SK-N-SH (cell line): ENCODE results near the gene SZT2. TPM values are rescaled to one million over a fixed set of nuclear protein-coding genes. Genes with fewer than 3 reads are reported as not detected.

Experiments used
- CTCF ChIA-PET: fragments of 300-600, 350-600 bp; formaldehyde crosslinking; extraction: SDS; loops from one replicate; lab custom pipeline; 2021; lab: Yijun Ruan, JAX
- POLR2A ChIA-PET: fragments of 350-600 bp; sonication (Branson Sonifier 250); formaldehyde crosslinking; extraction: SDS; loops from one replicate; lab custom pipeline; 2020; ENCODE audit warnings: antibody characterized with exemption, inconsistent platforms; lab: Yijun Ruan, JAX
- DNase-seq: peaks from one replicate; pipeline ENCODE4 v3.0.0; 2012
- H2AFZ ChIP-seq: fragments of 200-600 bp; sonication (generic); 2 replicates; pipeline ENCODE4 v1.8.1; 2016; ENCODE audit warnings: antibody characterized with exemption, mild to moderate bottlenecking, low read depth
- H3F3A ChIP-seq: fragments of 200-600 bp; sonication (generic); replicated peaks from 2 replicates; pipeline ENCODE3; 2016; ENCODE audit warnings: antibody characterized with exemption, mild to moderate bottlenecking; ENCODE audit not compliant: insufficient read depth
- H3K27ac ChIP-seq, 2 experiments: fragments of 200-500 bp in 1 of 2; fragments of 200-600 bp in 1 of 2; sonication (Bioruptor generic) in 1 of 2; sonication (generic), shearing (Covaris generic) in 1 of 2; 2 replicates each; pipeline versions ENCODE4 v1.5.1 to v1.6.1; 2014 to 2016; ENCODE audit warnings: low read depth in 2 of 2, inconsistent platforms in 1 of 2, low read length in 1 of 2, mild to moderate bottlenecking in 1 of 2, mixed read lengths in 1 of 2
- H3K27me3 ChIP-seq: fragments of 200-600 bp; sonication (generic), shearing (Covaris generic); 2 replicates; pipeline ENCODE4 v1.6.1; 2016; ENCODE audit warnings: mixed run types; ENCODE audit not compliant: insufficient read depth
- H3K36me3 ChIP-seq, 2 experiments: fragments of 200-500 bp in 1 of 2; fragments of 200-600 bp in 1 of 2; sonication (Bioruptor generic) in 1 of 2; sonication (generic) in 1 of 2; replicated peaks in 1 of 2; 2 replicates each; pipeline versions ENCODE3 to v1.5.1; 2014 to 2016; ENCODE audit warnings: low read length in 1 of 2, mild to moderate bottlenecking in 1 of 2; ENCODE audit not compliant: insufficient read depth in 2 of 2, control insufficient read depth in 1 of 2
- H3K4me1 ChIP-seq, 2 experiments: fragments of 200-500 bp in 1 of 2; fragments of 200-600 bp in 1 of 2; sonication (Bioruptor generic) in 1 of 2; sonication (generic), shearing (Covaris generic) in 1 of 2; 2 replicates each; pipeline versions ENCODE4 v1.5.1 to v1.6.1; 2014 to 2016; ENCODE audit warnings: low read depth in 1 of 2, low read length in 1 of 2, mixed run types in 1 of 2; ENCODE audit not compliant: insufficient read depth in 2 of 2, control insufficient read depth in 1 of 2
- H3K4me2 ChIP-seq: fragments of 200-600 bp; sonication (generic), shearing (Covaris generic); 2 replicates; pipeline ENCODE4 v1.6.1; 2017; ENCODE audit warnings: mixed run types
- H3K4me3 ChIP-seq, 2 experiments: fragments of 200-500 bp in 1 of 2; fragments of 200-600 bp in 1 of 2; sonication (Bioruptor generic) in 1 of 2; sonication (generic), shearing (Covaris generic) in 1 of 2; 2 replicates each; pipeline versions ENCODE4 v1.5.1 to v1.8.1; 2014 to 2016; ENCODE audit warnings: low read depth in 2 of 2, inconsistent platforms in 1 of 2, low read length in 1 of 2, mild to moderate bottlenecking in 1 of 2, mixed read lengths in 1 of 2, moderate library complexity in 1 of 2
- H3K79me2 ChIP-seq: fragments of 200-600 bp; sonication (generic); 2 replicates; pipeline ENCODE4 v1.8.1; 2017; ENCODE audit warnings: mild to moderate bottlenecking; ENCODE audit not compliant: insufficient read depth
- H3K9ac ChIP-seq: fragments of 200-600 bp; sonication (generic); 2 replicates; pipeline ENCODE4 v1.6.1; 2017; ENCODE audit warnings: mixed run types
- H3K9me2 ChIP-seq: fragments of 200-600 bp; sonication (generic); 2 replicates; pipeline ENCODE4 v1.6.1; 2017; ENCODE audit warnings: mixed run types
- H3K9me3 ChIP-seq: fragments of 200-600 bp; sonication (generic); 2 replicates; pipeline ENCODE4 v1.6.1; 2017; ENCODE audit warnings: mixed run types, mild to moderate bottlenecking, moderate library complexity
- H4K20me1 ChIP-seq: fragments of 200-600 bp; sonication (generic); 2 replicates; pipeline ENCODE4 v1.6.1; 2017; ENCODE audit warnings: mild to moderate bottlenecking, mixed run types; ENCODE audit not compliant: insufficient read depth
- CHD2 ChIP-seq: fragments of 150-350 bp; IDR thresholded peaks from 2 replicates; pipeline ENCODE4 v1.6.1; 2018; ENCODE audit warnings: low read length; ENCODE audit not compliant: partially characterized antibody
- EZH2phosphoT487 ChIP-seq: fragments of 200-600 bp; sonication (generic); IDR thresholded peaks from 2 replicates; pipeline ENCODE4 v1.6.1; 2017; ENCODE audit warnings: low read depth, mixed run types, mild to moderate bottlenecking, antibody characterized with exemption, moderate library complexity, borderline replicate concordance
- FOXM1 ChIP-seq: IDR thresholded peaks from 2 replicates; pipeline ENCODE4 v1.4.0; 2012; ENCODE audit warnings: low read depth, mild to moderate bottlenecking
- GABPA ChIP-seq: IDR thresholded peaks from 2 replicates; pipeline ENCODE4 v1.4.0; 2012; ENCODE audit warnings: low read depth, mild to moderate bottlenecking
- MEF2A ChIP-seq: IDR thresholded peaks from 2 replicates; pipeline ENCODE4 v1.4.0; 2012; ENCODE audit warnings: low read depth, borderline replicate concordance
- NFIC ChIP-seq: IDR thresholded peaks from 2 replicates; pipeline ENCODE4 v1.4.0; 2012; ENCODE audit warnings: borderline replicate concordance
- RCOR1 ChIP-seq: fragments of 150-350 bp; IDR thresholded peaks from 2 replicates; pipeline ENCODE4 v1.6.1; 2017; ENCODE audit warnings: antibody characterized with exemption, low read length
- YY1 ChIP-seq: IDR thresholded peaks from 2 replicates; pipeline ENCODE4 v1.4.0; 2012; ENCODE audit warnings: low read depth, mild to moderate bottlenecking
- WGBS: methylation state at CpG from one replicate; pipeline ENCODE4 v1.1.6; 2017; ENCODE audit warnings: low lambda C conversion rate; 5-methylcytosine and 5-hydroxymethylcytosine counted together
- polyA plus RNA-seq, 3 experiments: library from polyadenylated mRNA; depleted of rRNA; stranded (reverse); fragments of >200 nt; gene quantifications; 2 replicates each; pipeline ENCODE4 v1.2.3, GENCODE V29; 2012
- TF ChIP-seq, protein P1 (sequence below): IDR thresholded peaks from 2 replicates; pipeline ENCODE4; 2012
- TF ChIP-seq, protein P2 (sequence below): IDR thresholded peaks from 2 replicates; pipeline ENCODE4 v1.4.0; 2012; ENCODE audit warnings: low read depth, borderline replicate concordance
- TF ChIP-seq, protein P3 (sequence below): IDR thresholded peaks from 2 replicates; pipeline ENCODE4 v1.4.0; 2012; ENCODE audit warnings: low read depth
- TF ChIP-seq, protein P4 (sequence below): fragments of 150-350 bp; IDR thresholded peaks from 2 replicates; pipeline ENCODE4 v1.6.1; 2016; ENCODE audit warnings: mild to moderate bottlenecking, low read depth, low read length
- TF ChIP-seq, protein P5 (sequence below): fragments of 150-350 bp; IDR thresholded peaks from 2 replicates; pipeline ENCODE4 v1.6.1; 2017; ENCODE audit warnings: antibody characterized with exemption, low read length, low read depth, borderline replicate concordance
- TF ChIP-seq, protein P6 (sequence below): IDR thresholded peaks from 2 replicates; pipeline ENCODE4 v1.6.1; 2012; ENCODE audit warnings: mild to moderate bottlenecking, low read depth, low read length, moderate library complexity

SZT2 gene
- polyA plus RNA-seq, 1 of the 3 experiments (the other 2 are of a cell fraction): 12.9 TPM

DNA sequence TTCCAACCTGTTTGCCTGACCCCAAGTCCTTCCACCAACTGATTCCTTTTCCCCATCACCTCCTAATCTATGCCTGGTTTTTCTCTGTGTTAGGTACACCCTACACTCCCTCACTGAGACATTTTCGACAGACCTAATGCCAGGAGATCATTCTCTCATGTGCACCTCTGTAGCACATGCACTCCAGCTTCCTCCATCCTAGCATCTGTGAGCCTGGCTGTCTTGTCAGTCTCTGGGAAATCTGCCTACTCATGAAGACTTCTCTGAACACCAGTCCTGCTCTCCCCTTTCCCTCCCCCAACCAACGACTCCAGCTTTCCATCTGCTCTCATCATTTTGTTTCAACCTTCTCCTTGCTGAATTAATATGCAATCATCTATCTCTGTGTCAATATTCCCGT, 1.1 kb upstream of the SZT2 start:
- POLR2A ChIA-PET: interaction anchor here (1.2 to 2.0 kb wide), 3 partner anchors 15 to 161 kb away, joined by 3 to 4 read pairs (median 4); partner anchors contain the start of gene CDC20
- Histone ChIP-seq H3K79me2 (peaks cover 70% of the 10 kb centered on the region), H3K9ac (peak overlapping the region; percentile 84), H3K27ac (no peak overlapping the region), H3K4me2 (peak overlapping the region; percentile 80), H4K20me1 (no peaks in the 10 kb centered on the region), H3K9me3 (no peaks in the 10 kb centered on the region), H3K27me3 (no peaks in the 10 kb centered on the region), H3K9me2 (no peaks in the 10 kb centered on the region), H3F3A (no peaks in the 10 kb centered on the region), H3K4me1 (peaks cover 15 to 19% of the 10 kb centered on the region in 2 experiments; a peak in 3 of 4 replicates), H2AFZ (no peak overlapping the region), H3K4me3 (peak overlapping the region; percentile 82 to 83), H3K36me3 (peaks cover 42 to 44% of the 10 kb centered on the region in 2 experiments)
- no peak for TF ChIP-seq EZH2phosphoT487
- TF ChIP-seq CHD2: no peak
- TF ChIP-seq, protein P1, sequence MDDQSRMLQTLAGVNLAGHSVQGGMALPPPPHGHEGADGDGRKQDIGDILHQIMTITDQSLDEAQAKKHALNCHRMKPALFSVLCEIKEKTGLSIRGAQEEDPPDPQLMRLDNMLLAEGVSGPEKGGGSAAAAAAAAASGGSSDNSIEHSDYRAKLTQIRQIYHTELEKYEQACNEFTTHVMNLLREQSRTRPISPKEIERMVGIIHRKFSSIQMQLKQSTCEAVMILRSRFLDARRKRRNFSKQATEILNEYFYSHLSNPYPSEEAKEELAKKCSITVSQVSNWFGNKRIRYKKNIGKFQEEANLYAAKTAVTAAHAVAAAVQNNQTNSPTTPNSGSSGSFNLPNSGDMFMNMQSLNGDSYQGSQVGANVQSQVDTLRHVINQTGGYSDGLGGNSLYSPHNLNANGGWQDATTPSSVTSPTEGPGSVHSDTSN: no peak
- TF ChIP-seq, protein P2, sequence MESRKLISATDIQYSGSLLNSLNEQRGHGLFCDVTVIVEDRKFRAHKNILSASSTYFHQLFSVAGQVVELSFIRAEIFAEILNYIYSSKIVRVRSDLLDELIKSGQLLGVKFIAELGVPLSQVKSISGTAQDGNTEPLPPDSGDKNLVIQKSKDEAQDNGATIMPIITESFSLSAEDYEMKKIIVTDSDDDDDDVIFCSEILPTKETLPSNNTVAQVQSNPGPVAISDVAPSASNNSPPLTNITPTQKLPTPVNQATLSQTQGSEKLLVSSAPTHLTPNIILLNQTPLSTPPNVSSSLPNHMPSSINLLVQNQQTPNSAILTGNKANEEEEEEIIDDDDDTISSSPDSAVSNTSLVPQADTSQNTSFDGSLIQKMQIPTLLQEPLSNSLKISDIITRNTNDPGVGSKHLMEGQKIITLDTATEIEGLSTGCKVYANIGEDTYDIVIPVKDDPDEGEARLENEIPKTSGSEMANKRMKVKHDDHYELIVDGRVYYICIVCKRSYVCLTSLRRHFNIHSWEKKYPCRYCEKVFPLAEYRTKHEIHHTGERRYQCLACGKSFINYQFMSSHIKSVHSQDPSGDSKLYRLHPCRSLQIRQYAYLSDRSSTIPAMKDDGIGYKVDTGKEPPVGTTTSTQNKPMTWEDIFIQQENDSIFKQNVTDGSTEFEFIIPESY: no peak
- TF ChIP-seq, protein P3, sequence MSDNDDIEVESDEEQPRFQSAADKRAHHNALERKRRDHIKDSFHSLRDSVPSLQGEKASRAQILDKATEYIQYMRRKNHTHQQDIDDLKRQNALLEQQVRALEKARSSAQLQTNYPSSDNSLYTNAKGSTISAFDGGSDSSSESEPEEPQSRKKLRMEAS: no peak
- TF ChIP-seq, protein P4, sequence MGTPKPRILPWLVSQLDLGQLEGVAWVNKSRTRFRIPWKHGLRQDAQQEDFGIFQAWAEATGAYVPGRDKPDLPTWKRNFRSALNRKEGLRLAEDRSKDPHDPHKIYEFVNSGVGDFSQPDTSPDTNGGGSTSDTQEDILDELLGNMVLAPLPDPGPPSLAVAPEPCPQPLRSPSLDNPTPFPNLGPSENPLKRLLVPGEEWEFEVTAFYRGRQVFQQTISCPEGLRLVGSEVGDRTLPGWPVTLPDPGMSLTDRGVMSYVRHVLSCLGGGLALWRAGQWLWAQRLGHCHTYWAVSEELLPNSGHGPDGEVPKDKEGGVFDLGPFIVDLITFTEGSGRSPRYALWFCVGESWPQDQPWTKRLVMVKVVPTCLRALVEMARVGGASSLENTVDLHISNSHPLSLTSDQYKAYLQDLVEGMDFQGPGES: no peak
- TF ChIP-seq GABPA: no peak
- TF ChIP-seq, protein P5, sequence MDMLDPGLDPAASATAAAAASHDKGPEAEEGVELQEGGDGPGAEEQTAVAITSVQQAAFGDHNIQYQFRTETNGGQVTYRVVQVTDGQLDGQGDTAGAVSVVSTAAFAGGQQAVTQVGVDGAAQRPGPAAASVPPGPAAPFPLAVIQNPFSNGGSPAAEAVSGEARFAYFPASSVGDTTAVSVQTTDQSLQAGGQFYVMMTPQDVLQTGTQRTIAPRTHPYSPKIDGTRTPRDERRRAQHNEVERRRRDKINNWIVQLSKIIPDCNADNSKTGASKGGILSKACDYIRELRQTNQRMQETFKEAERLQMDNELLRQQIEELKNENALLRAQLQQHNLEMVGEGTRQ: no peak
- TF ChIP-seq MEF2A: no peak
- no peak for TF ChIP-seq NFIC
- no peak for TF ChIP-seq RCOR1
- no peak for TF ChIP-seq FOXM1
- TF ChIP-seq, protein P6, sequence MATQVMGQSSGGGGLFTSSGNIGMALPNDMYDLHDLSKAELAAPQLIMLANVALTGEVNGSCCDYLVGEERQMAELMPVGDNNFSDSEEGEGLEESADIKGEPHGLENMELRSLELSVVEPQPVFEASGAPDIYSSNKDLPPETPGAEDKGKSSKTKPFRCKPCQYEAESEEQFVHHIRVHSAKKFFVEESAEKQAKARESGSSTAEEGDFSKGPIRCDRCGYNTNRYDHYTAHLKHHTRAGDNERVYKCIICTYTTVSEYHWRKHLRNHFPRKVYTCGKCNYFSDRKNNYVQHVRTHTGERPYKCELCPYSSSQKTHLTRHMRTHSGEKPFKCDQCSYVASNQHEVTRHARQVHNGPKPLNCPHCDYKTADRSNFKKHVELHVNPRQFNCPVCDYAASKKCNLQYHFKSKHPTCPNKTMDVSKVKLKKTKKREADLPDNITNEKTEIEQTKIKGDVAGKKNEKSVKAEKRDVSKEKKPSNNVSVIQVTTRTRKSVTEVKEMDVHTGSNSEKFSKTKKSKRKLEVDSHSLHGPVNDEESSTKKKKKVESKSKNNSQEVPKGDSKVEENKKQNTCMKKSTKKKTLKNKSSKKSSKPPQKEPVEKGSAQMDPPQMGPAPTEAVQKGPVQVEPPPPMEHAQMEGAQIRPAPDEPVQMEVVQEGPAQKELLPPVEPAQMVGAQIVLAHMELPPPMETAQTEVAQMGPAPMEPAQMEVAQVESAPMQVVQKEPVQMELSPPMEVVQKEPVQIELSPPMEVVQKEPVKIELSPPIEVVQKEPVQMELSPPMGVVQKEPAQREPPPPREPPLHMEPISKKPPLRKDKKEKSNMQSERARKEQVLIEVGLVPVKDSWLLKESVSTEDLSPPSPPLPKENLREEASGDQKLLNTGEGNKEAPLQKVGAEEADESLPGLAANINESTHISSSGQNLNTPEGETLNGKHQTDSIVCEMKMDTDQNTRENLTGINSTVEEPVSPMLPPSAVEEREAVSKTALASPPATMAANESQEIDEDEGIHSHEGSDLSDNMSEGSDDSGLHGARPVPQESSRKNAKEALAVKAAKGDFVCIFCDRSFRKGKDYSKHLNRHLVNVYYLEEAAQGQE: no peak
- TF ChIP-seq YY1: no peak
- CTCF ChIA-PET: interaction anchor here (1.0 to 1.8 kb wide), 4 partner anchors 30 to 163 kb away, joined by 3 to 8 read pairs (median 4); no protein-coding TSS in a partner anchor
- no peak for DNase-seq
- 50% methylated on average over 3 of the region's 3 CpGs for WGBS
